HL-60 (cell line): ENCODE measurements around the gene SGIP1.

Source experiments
- GABPA ChIP-seq: IDR thresholded peaks from 2 replicates; pipeline ENCODE4 v1.6.1; 2012; ENCODE audit warnings: low read depth
- POLR2AphosphoS5 ChIP-seq: IDR thresholded peaks from 2 replicates; pipeline ENCODE4 v1.6.1; 2012; ENCODE audit warnings: low read depth
- REST ChIP-seq: IDR thresholded peaks from 2 replicates; pipeline ENCODE4 v1.6.1; 2012; ENCODE audit warnings: low read depth; ENCODE audit not compliant: insufficient replicate concordance
- SPI1 ChIP-seq: IDR thresholded peaks from 2 replicates; pipeline ENCODE4 v1.6.1; 2012; ENCODE audit warnings: low read depth, mild to moderate bottlenecking, borderline replicate concordance
- TF ChIP-seq, protein P1 (sequence below): IDR thresholded peaks from one replicate; pipeline ENCODE4 v1.5.1; 2011; ENCODE audit warnings: low read length, control low read depth, inconsistent platforms; ENCODE audit not compliant: insufficient read depth

DNA sequence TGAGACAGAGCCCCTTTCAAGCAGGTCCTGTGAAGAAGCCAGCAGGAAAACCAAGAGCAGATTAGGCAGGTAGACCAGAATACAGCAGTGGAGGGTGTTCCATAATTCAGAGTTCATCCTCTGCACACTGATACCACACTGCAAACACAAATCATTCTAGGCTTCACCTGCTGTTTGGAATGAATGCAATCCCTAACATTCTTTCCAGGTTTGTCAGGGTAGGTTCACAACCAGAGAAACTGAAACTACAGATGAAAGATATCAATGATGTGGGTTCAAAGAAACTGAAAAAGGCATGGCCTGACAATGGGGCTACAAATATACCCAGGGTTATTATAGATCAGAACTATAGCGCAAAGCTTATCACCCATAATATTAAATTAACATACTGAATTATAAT, 8.9 kb upstream of the SGIP1 start:
- TF ChIP-seq POLR2AphosphoS5 (no peak), REST (no peak), GABPA (no peak), SPI1 (no peak)
- TF ChIP-seq, protein P1, sequence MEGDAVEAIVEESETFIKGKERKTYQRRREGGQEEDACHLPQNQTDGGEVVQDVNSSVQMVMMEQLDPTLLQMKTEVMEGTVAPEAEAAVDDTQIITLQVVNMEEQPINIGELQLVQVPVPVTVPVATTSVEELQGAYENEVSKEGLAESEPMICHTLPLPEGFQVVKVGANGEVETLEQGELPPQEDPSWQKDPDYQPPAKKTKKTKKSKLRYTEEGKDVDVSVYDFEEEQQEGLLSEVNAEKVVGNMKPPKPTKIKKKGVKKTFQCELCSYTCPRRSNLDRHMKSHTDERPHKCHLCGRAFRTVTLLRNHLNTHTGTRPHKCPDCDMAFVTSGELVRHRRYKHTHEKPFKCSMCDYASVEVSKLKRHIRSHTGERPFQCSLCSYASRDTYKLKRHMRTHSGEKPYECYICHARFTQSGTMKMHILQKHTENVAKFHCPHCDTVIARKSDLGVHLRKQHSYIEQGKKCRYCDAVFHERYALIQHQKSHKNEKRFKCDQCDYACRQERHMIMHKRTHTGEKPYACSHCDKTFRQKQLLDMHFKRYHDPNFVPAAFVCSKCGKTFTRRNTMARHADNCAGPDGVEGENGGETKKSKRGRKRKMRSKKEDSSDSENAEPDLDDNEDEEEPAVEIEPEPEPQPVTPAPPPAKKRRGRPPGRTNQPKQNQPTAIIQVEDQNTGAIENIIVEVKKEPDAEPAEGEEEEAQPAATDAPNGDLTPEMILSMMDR: no peak
